ENCODE data around the gene APPBP2.

- no peak for TF ChIP-seq CTCF (IDR thresholded peaks at IDR 0.05)
- no peak for TF ChIP-seq POLR2AphosphoS5 (IDR thresholded peaks at IDR 0.05)
Observed at GRCh38 chr17:60513014-60513413, 13.0 kb downstream of the APPBP2 start.

Measured in breast epithelium (tissue), 3 donors.